SU-DHL-6 (cell line): Measurements from ENCODE around the gene ACTR8.

Experiments used
- CTCF ChIP-seq: fragments of 200-600 bp; sonication (generic); IDR thresholded peaks from one replicate; pipeline ENCODE4 v1.5.1; 2017; ENCODE audit warnings: antibody characterized with exemption, mild to moderate bottlenecking, low read length, moderate library complexity; ENCODE audit not compliant: insufficient read depth, poor library complexity, severe bottlenecking
- EZH2phosphoT487 ChIP-seq: fragments of 200-600 bp; sonication (generic), shearing (Covaris generic); conservative IDR thresholded peaks from 2 replicates; pipeline ENCODE4 v1.6.1; 2018; ENCODE audit warnings: mild to moderate bottlenecking, antibody characterized with exemption, low read length, moderate library complexity, mixed read lengths

- no peak for TF ChIP-seq CTCF
- TF ChIP-seq EZH2phosphoT487, result no peak
Measured at GRCh38 chr3:53828581-53828980, 53.4 kb downstream of the ACTR8 start.
